GM04503 (cell line): Measurements from ENCODE around the gene SYNPO2.
A peak's percentile ranks its signal among the peaks of the same experiment; 100 is the strongest.

Source experiments
- DNase-seq: peaks from one replicate; pipeline ENCODE4 v3.0.0-alpha.2; 2012; ENCODE audit warnings: low read depth

SYNPO2 gene

DNA sequence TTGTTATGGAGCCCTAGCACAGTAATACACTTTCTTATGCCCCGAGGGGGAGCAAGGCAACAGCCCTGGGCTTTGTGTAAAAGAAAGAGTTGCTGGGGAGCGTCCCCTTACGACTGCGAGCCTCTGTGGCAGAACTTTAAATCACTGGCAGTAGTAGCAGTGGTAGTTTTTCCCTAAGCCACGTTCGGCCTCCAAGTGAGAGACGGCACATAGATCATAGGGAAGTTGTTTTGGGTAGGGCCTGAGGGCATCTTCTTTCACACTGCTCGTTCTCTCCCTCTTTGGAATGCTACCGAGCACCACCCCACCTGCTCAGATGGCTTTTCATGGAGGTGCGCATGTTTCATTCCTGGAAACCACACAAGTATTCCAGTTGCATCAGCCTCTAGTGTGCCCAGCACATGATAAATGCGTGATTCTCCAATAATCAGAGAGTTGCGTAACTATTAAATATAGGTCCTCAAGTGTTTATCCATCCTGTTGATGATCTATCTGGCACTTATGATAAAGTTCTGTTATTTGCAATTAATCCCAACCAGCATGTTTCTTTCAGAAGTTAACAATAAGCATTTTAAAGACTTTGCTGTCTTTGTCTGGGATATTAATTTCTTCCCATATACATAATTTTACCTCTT, 7.0 kb upstream of the SYNPO2 start:
- DNase-seq, result no peak

- DNase-seq, result no peak
Measured at GRCh38 chr4:118883861-118884260, 4.8 kb upstream of the SYNPO2 start.

DNA sequence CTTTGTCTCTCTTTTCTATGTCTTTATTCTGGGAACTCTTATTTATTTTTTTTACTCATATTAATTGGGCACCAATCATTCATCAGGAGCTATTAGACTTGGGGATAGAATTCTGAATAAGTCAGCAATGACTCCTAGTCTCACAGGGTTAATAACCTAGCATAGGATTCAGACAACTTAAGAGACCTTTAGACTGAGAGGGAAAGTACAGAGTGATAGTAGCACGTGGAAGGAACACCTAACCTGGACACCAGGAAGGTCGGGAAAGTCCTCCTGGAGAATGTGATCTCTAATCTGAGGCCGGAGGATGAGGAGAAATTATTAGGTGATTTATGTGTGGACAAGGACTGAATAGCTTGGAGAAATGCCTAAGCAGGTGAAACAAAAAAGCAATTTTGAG, 3.9 kb upstream of the SYNPO2 start:
- no peak for DNase-seq

DNA sequence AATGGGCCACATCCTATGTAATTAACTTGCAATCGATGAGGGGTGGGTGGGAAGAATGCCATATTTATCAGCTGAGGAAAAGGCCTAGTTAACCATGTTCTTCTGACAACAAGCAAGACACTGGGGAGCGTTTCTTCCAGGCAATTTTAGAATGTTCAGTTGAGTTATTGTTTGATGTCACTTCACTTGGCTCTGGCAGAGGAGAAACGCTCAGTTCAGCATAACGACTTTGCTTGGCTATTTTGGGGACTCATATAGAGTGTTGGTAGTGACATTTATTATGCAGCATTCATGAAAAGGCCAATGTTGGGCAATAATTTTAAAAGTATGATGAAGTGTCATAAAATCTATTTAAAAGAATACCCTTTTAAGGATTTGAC, 648 bp downstream of the SYNPO2 start:
- no peak for DNase-seq

- no peak for DNase-seq
Measured at GRCh38 chr4:118894034-118894433, 5.4 kb downstream of the SYNPO2 start.

GRCh38 chr4:118898221-118898620, 9.6 kb downstream of the SYNPO2 start:
- DNase-seq, result no peak

- DNase-seq, result no peak
Measured at GRCh38 chr4:118898684-118899138, 10.1 kb downstream of the SYNPO2 start.

- DNase-seq, result no peak
Measured at GRCh38 chr4:118904418-118904817, 15.8 kb downstream of the SYNPO2 start.

DNA sequence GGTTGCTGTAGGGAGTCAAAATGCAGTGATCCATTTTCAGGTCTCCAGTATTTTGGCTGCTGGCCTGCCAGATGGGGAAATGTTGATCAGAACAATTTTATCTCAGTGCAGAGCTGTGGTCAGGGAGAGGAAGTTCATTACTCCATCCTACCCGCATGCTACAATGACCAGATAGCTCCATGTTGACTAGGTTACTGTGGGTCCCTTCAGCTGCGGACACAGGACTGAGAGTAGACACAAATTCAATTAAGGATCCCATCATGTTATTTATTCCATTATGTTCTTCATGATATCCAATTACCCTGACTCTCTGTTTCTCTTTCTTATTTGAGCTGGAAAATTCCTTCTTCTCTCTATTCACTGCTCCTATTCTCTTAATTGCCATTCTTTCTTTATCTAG, 16.3 kb downstream of the SYNPO2 start:
- no peak for DNase-seq

DNA sequence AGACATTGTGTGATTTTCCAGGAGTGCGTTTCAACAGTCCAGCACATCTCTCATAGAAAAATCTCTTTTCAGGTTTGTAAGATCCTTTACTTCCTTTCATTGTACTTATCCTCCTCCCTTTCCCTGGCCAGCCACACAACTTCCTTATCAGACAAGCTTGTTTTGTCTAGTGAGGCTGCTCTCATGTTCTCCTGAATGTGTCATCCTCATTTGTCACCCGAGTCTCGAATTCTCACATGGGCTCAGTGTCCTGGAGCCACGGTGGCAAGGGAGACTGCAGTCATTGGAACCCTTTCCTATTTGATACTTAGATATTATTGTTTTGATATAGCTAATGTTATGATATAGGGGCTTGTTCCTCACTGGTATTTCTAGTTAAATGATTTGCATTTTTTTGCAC, 16.9 kb downstream of the SYNPO2 start:
- no peak for DNase-seq

GRCh38 chr4:118909173-118909956, 20.7 kb downstream of the SYNPO2 start:
- no peak for DNase-seq

GRCh38 chr4:118910221-118910620, 21.6 kb downstream of the SYNPO2 start:
- no peak for DNase-seq

DNA sequence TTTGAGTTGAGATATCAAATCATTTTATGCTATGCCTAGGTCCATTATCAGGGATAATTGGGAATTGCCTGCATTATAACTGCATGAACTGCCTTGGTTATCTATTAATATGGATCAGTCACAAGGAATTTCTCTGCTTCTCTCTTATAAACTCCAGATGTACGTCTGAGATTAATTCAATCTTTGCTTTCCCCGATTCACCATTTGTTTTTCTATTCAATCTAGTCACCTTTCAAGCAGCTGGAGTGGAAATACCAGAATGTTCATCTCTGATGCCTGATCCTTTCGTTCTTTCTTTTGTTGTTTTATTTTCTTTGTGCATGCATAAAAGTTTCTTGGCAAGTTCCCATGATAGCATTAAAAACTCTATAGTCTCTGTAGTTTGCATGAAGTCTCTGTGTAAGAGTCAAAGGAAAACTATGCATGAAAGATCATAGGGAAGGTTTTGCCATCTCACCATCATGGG, 22.6 kb downstream of the SYNPO2 start:
- no peak for DNase-seq

GRCh38 chr4:118915468-118915867, 26.8 kb downstream of the SYNPO2 start:
- DNase-seq, result no peak

DNA sequence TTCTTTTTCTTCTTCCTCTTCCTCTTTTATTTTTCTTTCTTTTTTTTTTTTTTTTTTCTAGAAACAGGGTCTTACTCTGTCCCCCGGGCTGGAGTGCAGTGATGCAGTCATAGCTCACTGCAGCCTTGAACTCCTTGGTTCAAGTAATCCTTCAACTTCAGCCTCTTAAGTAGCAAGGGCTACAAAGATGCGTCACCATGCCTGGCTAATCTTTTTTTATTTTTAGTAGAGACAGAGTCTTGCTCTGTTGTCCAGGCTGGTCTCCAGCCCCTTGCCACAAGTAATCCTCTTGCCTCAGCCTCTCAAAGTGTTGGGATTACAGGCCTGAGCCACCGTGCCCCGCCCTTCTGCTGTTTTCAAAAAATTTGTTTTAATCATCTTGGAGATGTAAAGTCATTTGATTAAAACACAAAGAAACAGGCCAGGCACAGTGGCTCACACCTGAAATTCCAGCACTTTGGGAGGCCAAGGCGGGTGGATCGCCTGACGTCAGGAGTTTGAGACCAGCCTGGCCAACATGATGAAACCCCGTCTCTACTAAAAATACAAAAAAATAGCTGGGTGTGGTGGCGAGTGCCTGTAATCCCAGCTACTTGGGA, 28.1 kb downstream of the SYNPO2 start:
- no peak for DNase-seq

DNA sequence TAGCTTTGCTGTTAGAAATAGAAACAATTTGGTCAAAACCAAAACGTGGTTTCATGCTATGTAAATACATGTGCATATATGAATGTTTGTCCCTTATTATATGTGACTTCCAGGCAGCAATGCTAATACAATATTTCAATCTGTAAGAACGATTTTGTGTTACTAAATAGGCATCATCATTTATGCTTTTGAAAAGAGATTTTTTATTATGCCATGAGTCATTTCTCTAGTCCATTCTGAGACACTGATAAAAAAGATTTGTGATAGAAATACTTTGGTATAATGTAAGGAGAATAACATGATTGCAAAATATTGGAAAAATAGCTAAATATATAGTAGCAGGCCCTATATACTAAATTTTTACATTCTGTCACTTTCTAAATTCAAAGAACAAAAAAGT, 28.9 kb downstream of the SYNPO2 start:
- no peak for DNase-seq

DNA sequence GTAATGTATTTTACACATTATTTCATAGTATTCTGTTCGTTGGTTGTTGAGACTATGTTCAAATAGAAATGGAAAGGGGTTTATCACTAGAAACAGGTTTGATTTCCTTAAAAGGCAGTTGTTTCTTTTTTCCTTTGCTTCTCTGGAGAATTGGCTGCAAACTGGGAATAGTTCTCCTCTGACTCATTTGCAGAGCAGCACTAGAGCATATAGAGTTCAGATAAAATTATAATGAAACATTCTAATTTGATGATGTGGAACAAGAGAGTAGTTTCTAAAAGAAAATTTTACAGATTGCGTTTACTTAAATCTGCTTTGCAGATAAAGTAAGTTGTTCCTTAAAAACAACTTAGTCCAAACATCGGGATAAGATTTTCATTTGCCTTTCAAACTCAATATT, 29.7 kb downstream of the SYNPO2 start:
- peak; percentile 69 for DNase-seq

GRCh38 chr4:118920247-118920646, 31.6 kb downstream of the SYNPO2 start:
- no peak for DNase-seq

DNA sequence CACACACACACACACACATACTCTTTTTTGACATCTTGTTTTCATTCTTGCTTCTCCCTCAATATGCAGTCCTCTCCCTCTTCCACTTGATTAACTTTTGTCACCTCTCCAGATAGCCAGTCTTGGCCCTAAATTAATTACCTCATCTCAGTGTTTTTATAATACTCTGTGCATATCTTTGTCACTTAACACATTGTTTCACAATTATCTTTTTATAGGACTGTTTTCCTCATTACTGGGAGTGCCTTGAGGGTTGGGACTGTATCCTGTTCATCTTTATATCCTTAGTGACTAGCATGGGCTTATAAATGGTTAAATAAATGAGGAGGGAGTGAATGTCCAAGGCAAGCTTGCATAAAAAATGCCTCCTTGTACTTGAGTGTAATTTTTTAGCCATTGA, 33.1 kb downstream of the SYNPO2 start:
- no peak for DNase-seq

- no peak for DNase-seq
Measured at GRCh38 chr4:118923891-118924290, 35.2 kb downstream of the SYNPO2 start.

GRCh38 chr4:118927974-118928373, 39.3 kb downstream of the SYNPO2 start:
- no peak for DNase-seq

DNA sequence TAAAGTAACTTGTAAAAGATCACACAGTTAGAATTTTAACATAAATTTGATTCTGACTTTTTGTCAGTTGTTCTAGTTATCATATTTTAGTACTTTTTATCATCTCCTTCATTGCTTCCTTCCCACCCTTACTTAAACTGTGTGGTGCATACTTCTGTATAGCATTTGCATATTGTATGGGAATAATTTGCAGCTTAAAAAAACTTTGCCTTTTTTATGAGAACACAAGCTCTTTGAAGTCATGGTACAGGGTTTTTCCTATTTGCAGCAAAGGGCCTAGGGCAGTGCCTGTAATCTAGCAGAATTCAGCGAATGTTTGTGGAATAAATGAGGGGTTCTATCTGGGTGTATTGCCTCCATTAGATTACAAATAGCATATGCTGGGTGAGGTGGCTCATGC, 41.6 kb downstream of the SYNPO2 start:
- no peak for DNase-seq

GRCh38 chr4:118931786-118932185, 43.1 kb downstream of the SYNPO2 start:
- no peak for DNase-seq
